HepG2 (cell line): Measurements from ENCODE around the gene ARHGAP31.

Source experiments
- DPF2 ChIP-seq: sonication (generic); formaldehyde crosslinking; IDR thresholded peaks from 2 replicates; pipeline ENCODE4 v1.4.0; 2020; ENCODE audit warnings: mild to moderate bottlenecking, low read depth, missing genetic modification reagents, borderline replicate concordance
- KMT2B ChIP-seq: IDR thresholded peaks from 2 replicates; pipeline ENCODE4 v1.6.1; 2016; ENCODE audit warnings: missing genetic modification reagents, missing compliant biosample characterization

GRCh38 chr3:119364401-119364800 lies 70.2 kb downstream of the ARHGAP31 start:
- TF ChIP-seq DPF2 (no peak), KMT2B (no peak)
